Measurements from ENCODE around the gene FNDC3A. TPM values are rescaled to one million over a fixed set of nuclear protein-coding genes. Genes with fewer than 3 reads are reported as not detected.
"Not testable (repeated sequence)": the region's sequence is repeated elsewhere in the genome, so short reads cannot be mapped to it uniquely, and the experiment has no call there.

FNDC3A gene
- total and polyA plus RNA-seq, 8 donors, result 13.0 to 131 (median 26.2) TPM

GRCh38 chr13:49063497-49063896 lies 87.8 kb downstream of the FNDC3A start:
- WGBS, 5 donors, result 33 to 63% (median 51%) methylated on average over 1 of the region's 1 CpG
- TF ChIP-seq POLR2AphosphoS5 (IDR thresholded peaks at IDR 0.05) (no peak), POLR2A (IDR thresholded peaks at IDR 0.05) (no peak), CTCF (IDR thresholded peaks at IDR 0.05) (no peak), EP300 (IDR thresholded peaks at IDR 0.05) (no peak)

GRCh38 chr13:49064476-49064875 lies 88.8 kb downstream of the FNDC3A start:
- Histone ChIP-seq H3K4me1 (peaks cover 0 to 22% (median 6%) of the 10 kb centered on the region in 4 donors), H3K4me3 (no peak overlapping the region), H3K36me3 (peaks cover 0 to 9% (median 3%) of the 10 kb centered on the region in 4 donors), H3K9me3 (peaks cover 0 to 4% (median 0%) of the 10 kb centered on the region in 4 donors), H3K27me3 (no peaks in the 10 kb centered on the region), H3K27ac (no peak overlapping the region)
- no peak for DNase-seq
- TF ChIP-seq EP300 (IDR thresholded peaks at IDR 0.05), result no peak
- TF ChIP-seq POLR2AphosphoS5 (IDR thresholded peaks at IDR 0.05), result no peak
- TF ChIP-seq POLR2A (IDR thresholded peaks at IDR 0.05), result no peak
- no peak for TF ChIP-seq CTCF (IDR thresholded peaks at IDR 0.05)
- intact Hi-C loops (cut with DNase I; ENCODE audit: low total_unique reads), result no loop called here
- WGBS, 5 donors, result 92 to 100% (median 96%) methylated on average over 3 of the region's 3 CpGs

More at GRCh38 chr13:49063497-49063896, 87.8 kb downstream of the FNDC3A start:
- Histone ChIP-seq H3K27ac (peak overlapping the region in 2 of 5 donors; percentile 3 to 33), H3K4me3 (no peak overlapping the region), H3K9me3 (peaks cover 0 to 2% (median 0%) of the 10 kb centered on the region in 4 donors), H3K36me3 (peaks cover 0 to 9% (median 1%) of the 10 kb centered on the region in 4 donors), H3K4me1 (peaks cover 0 to 22% (median 6%) of the 10 kb centered on the region in 4 donors), H3K27me3 (no peaks in the 10 kb centered on the region)
- peak in 1 of 2 donors; percentile 15 for DNase-seq
- intact Hi-C loops (cut with DNase I; ENCODE audit: low total_unique reads), result no loop called here

GRCh38 chr13:49066856-49067255 lies 91.1 kb downstream of the FNDC3A start:
- no peak for DNase-seq
- no peaks in the 10 kb centered on the region for H3K27me3 ChIP-seq
- TF ChIP-seq POLR2A (IDR thresholded peaks at IDR 0.05) (no peak), CTCF (IDR thresholded peaks at IDR 0.05) (no peak), EP300 (IDR thresholded peaks at IDR 0.05) (no peak), POLR2AphosphoS5 (IDR thresholded peaks at IDR 0.05) (no peak)
- no peak overlapping the region for H3K27ac ChIP-seq
- peaks cover 0 to 4% (median 0%) of the 10 kb centered on the region in 4 donors for H3K9me3 ChIP-seq
- WGBS, 5 donors, result 86 to 93% (median 92%) methylated on average over 2 of the region's 2 CpGs
- intact Hi-C loops (cut with DNase I; ENCODE audit: low total_unique reads), result no loop called here
- H3K4me1 ChIP-seq, result peaks cover 0 to 21% (median 5%) of the 10 kb centered on the region in 4 donors
- H3K36me3 ChIP-seq, result peaks cover 0 to 7% (median 3%) of the 10 kb centered on the region in 4 donors
- no peak overlapping the region for H3K4me3 ChIP-seq

- H3K4me3 ChIP-seq; intact Hi-C loops (cut with DNase I; ENCODE audit: low total_unique reads): not testable (repeated sequence)
- 91 to 100% (median 100%) methylated on average over 1 of the region's 1 CpG for WGBS, 5 donors
Observed at GRCh38 chr13:49068498-49068897, 92.8 kb downstream of the FNDC3A start.

GRCh38 chr13:49070021-49070420 lies 94.3 kb downstream of the FNDC3A start:
- H3K4me1 ChIP-seq; DNase-seq; H3K27ac ChIP-seq; H3K9me3 ChIP-seq; intact Hi-C loops (cut with DNase I; ENCODE audit: low total_unique reads); H3K4me3 ChIP-seq; H3K27me3 ChIP-seq; H3K36me3 ChIP-seq: not testable (repeated sequence)
- WGBS, 5 donors, result 96 to 98% (median 96%) methylated on average over 6 of the region's 6 CpGs

More at GRCh38 chr13:49068498-49068897, 92.8 kb downstream of the FNDC3A start:
- not testable (repeated sequence) for DNase-seq, H3K27ac ChIP-seq, H3K9me3 ChIP-seq, H3K27me3 ChIP-seq, H3K4me1 ChIP-seq, H3K36me3 ChIP-seq

Measured in stomach (tissue), 9 donors.